Measurements from ENCODE around the gene AKAP14.
"Not testable (repeated sequence)": the region's sequence is repeated elsewhere in the genome, so short reads cannot be mapped to it uniquely, and the experiment has no call there.

The AKAP14 gene

GRCh38 chrX:119895843-119896326 is at the start of gene AKAP14:
TSS of gene AKAP14 (plus strand) at chrX:119895893. CDS start at chrX:119903224, 7,331 bp downstream.
- DNase-seq, result no peak

DNA sequence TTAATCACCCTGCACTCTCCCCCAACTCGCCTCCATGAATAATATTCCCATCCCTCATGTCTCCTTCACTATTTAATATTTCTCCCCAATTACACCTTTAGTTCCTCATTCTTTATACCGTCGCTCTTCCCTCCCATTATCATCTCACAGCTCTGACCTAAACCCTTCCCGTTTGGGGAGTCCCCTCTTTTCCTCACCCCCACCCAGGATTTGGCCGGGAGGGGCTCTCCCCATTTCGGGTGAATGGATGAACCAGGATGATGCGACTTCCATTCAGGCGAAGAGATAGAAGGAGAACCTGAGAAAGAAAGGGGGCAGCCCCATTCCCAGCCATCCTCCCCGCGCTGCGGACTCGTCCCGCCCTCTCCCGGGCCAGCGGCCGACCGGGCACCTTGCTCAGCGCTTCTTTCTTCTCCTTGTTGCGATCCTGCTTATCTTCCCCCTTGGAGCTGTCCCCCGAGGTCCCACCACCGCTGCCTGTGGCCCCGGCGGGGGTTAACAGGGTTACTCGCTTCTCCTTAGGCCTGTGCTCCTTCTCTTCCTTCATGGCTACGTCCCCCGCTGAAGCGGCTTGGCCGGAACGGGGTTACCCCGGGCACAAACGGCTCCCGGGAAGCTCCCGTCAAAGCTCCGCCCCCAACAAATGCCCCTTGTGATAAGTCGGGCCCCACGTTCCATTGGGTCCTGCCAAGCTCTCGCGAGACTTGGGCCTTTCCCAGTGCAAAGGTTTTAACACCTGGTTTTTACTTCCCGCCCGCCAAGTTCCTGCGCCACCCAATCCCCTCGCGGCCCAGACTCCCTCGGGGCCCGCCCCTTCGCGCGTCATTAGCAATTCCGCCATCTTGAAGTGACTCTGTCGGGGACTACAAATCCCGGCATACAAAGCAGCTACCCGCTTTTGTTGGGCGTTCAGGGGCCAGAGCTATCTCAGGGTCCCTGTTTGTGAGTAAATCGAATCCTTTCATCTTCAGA is 43.0 kb upstream of the AKAP14 start, which contains the start of gene UPF3B:
UPF3B (minus strand) TSS at position 582 of the 972 bp plus-strand sequence; CDS start at position 547, 35 bp downstream.
- peak; percentile 95 for DNase-seq

- no peak for DNase-seq
Observed at GRCh38 chrX:119853444-119853843, 42.2 kb upstream of the AKAP14 start.

- DNase-seq, result peak; percentile 14
Observed at GRCh38 chrX:119870626-119871131, 25.0 kb upstream of the AKAP14 start.

DNA sequence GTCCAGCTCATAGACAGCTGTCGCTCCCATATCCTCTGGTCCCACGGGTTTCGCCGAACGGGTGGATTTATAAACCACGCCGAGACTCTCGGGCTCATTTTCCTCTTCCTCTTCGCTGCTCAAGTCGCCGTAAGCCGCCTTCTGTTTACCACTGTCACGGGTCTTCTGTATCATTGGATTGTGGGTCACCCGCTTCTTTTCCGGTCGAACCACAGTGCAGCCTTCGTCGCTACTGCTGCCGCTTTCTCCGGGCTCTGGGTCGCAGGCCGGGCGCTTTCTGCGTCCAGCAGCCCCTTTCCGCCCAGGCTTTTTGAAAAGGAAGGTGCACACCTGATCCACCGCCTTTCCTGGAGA is 24.5 kb upstream of the AKAP14 start:
- no peak for DNase-seq

- peak; percentile 82 for DNase-seq
Observed at GRCh38 chrX:119871599-119872395, 23.9 kb upstream of the AKAP14 start, which contains the start of the genes NDUFA1 and RNF113A. TSS of gene NDUFA1 (plus strand) at chrX:119871832. CDS start at chrX:119871912, 80 bp downstream. TSS of gene RNF113A (minus strand) at chrX:119871733. CDS start at chrX:119871613, 120 bp downstream.

DNA sequence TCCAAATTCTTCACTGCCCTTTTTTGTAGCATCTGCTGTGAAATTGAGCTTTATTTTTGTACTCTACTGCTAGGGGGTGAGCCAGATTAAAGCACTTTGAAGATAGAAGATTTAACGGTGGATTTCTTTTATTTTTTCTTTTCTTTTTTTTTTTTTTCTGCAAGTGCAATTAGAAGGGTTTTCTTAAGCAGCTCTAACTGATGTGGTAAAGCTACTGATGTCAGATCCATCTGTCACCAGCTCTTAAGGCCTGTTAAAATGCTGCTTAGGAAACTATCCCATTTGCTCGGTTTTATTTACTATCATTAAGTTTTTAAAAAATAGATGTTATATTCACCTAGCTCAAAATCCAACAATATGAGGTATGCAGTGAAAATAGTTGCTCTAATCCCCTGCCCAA is 17.0 kb upstream of the AKAP14 start:
- DNase-seq, result no peak

GRCh38 chrX:119880076-119880475 is 15.6 kb upstream of the AKAP14 start:
- DNase-seq, result no peak

DNA sequence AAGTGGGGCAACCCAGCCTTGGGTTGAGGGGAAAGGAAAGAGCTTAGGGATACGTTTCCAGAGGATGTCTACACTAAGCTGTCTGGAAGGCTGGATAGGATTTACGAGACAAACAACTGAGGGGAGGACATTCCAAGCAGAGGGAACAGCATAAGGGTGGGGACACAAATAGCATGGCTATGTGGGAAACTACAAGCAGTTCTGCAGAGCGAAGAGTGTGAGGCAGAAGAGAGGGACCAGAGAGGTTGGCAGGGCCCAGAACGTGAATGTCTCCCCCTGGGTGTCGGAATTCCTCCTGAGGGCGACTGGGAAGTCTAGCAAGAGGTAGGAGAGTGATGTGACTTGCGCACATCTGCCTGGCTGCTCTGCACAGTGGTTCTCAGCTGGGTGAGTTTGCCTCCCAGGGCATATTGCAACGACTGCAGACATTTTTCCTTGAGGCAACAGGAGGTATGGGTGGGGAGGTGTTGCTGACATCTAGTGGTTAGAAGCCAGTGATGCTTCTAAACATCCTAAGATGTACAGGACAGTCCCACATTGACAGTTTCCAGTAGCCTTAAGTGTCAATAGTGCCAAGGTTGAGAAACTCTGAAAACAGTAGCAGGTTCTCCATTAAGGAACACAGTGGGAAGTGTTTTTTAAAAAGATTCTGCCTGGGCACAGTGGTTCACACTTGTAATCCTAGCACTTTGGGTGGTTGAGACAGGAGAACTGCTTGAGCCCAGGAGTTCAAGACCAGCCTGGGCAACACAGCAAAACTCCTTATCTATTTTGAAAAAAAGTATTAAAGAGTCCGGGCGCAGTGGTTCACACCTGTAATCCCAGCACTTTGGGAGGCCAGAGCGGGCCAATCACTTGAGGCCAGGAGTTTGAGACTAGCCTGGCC is 14.9 kb upstream of the AKAP14 start:
- peak; percentile 7 for DNase-seq

GRCh38 chrX:119885554-119886428 is 9.9 kb upstream of the AKAP14 start:
- no peak for DNase-seq

GRCh38 chrX:119887721-119888425 is 7.8 kb upstream of the AKAP14 start:
- peak; percentile 6 for DNase-seq

- DNase-seq, result not testable (repeated sequence)
Observed at GRCh38 chrX:119890626-119891025, 5.1 kb upstream of the AKAP14 start.

- DNase-seq, result not testable (repeated sequence)
Observed at GRCh38 chrX:119891961-119892692, 3.6 kb upstream of the AKAP14 start.

- DNase-seq, result no peak
Observed at GRCh38 chrX:119899125-119899524, 3.4 kb downstream of the AKAP14 start.

GRCh38 chrX:119900976-119901375 is 5.3 kb downstream of the AKAP14 start:
- no peak for DNase-seq

GRCh38 chrX:119916310-119916709 is 20.6 kb downstream of the AKAP14 start:
- no peak for DNase-seq

- no peak for DNase-seq
Observed at GRCh38 chrX:119917877-119918276, 22.2 kb downstream of the AKAP14 start.

GRCh38 chrX:119919835-119920585 is 24.3 kb downstream of the AKAP14 start:
- no peak for DNase-seq

GRCh38 chrX:119922391-119922790 is 26.7 kb downstream of the AKAP14 start:
- DNase-seq, result not testable (repeated sequence)

All from NCI-H2029 (cell line).